ENCODE measurements around the gene RAB15. TPM values are rescaled to one million over a fixed set of nuclear protein-coding genes. Genes with fewer than 3 reads are reported as not detected.

RAB15 gene
- total RNA-seq, 1 donor = 4.8 TPM

DNA sequence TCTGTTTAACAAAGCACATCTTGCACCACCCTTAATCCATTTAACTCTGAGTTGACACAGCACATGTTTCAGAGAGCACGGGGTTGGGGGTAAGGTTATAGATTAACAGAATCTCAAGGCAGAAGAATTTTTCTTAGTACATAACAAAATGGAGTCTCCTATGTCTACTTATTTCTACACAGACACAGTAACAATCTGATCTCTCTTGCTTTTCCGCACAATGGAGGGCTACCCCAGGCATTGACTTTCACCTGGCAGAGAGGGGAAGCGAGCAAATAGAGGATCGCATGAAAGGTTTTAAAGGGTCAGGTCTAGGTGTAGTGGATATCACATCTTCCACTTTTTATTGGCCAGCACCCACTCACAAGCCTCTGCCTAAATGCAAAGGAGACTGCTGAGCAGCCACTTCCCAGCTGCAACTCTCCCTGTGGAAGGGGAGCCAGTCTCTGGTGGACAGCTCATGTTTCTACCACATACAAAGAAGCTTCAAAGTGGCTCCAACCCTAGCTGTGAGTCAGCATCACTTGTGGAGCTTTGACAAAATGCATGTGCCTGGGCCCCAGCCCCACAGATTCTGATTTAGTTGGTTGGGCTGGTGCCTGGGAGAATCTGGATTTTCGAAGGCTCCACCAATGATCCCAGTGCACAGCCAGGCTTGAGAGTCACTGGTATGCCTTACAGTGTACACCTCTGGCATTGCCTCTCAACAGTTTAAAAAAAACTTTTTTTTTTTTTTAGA, 7.4 kb upstream of the RAB15 start:
- peak; percentile 54 for DNase-seq (ENCODE audit: low read depth)
- no peak overlapping the region for H3K4me3 ChIP-seq (ENCODE audit: low read depth, low read length)
- TF ChIP-seq, protein P1, sequence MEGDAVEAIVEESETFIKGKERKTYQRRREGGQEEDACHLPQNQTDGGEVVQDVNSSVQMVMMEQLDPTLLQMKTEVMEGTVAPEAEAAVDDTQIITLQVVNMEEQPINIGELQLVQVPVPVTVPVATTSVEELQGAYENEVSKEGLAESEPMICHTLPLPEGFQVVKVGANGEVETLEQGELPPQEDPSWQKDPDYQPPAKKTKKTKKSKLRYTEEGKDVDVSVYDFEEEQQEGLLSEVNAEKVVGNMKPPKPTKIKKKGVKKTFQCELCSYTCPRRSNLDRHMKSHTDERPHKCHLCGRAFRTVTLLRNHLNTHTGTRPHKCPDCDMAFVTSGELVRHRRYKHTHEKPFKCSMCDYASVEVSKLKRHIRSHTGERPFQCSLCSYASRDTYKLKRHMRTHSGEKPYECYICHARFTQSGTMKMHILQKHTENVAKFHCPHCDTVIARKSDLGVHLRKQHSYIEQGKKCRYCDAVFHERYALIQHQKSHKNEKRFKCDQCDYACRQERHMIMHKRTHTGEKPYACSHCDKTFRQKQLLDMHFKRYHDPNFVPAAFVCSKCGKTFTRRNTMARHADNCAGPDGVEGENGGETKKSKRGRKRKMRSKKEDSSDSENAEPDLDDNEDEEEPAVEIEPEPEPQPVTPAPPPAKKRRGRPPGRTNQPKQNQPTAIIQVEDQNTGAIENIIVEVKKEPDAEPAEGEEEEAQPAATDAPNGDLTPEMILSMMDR (IDR thresholded peaks at IDR 0.05; ENCODE audit: insufficient read depth, low read length) = no peak

DNA sequence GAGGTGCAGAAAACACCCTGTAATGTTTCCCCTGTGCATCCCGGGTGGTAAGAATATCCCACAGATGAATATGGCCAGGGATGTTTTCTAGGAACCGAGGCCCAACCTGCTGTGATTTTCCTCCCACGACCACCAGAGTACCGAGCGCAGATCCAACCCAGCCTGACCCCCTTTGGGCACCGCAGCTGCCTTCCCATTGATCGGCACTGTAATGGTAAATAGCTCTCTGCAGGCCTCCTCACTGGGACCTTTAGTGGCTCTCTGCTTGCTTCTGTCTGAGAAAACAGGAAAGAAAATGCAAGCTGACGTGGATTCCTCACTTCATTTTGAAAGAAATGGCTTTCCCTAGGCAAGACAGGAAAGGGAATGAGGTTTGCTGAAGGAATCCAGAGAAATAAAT, 2.4 kb upstream of the RAB15 start:
- no peak overlapping the region for H3K4me3 ChIP-seq (ENCODE audit: low read depth, low read length)
- TF ChIP-seq, protein P1 (IDR thresholded peaks at IDR 0.05; ENCODE audit: insufficient read depth, low read length) = no peak
- no peak for DNase-seq (ENCODE audit: low read depth)

DNA sequence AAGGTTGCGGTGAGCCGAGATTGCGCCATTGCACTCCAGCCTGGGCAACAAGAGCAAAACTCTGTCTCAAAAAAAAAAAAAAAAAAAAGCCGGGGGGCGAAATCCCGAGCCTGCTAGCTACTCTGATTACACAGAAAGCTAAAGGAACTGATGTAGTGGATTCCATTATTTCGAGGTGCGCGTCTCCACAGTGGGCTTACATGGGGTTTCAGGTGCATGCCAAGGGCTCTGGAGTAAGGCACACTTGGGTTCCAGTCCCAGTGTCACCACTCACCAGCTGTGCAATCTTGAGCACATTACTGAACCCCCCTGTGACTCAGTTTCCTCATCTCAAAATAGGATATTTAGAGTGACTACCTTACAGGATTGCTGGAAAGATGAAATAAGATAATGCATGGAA, 1.7 kb upstream of the RAB15 start:
- no peak for DNase-seq (ENCODE audit: low read depth)
- H3K4me3 ChIP-seq (ENCODE audit: low read depth, low read length) = no peak overlapping the region
- TF ChIP-seq, protein P1 (IDR thresholded peaks at IDR 0.05; ENCODE audit: insufficient read depth, low read length) = no peak

DNA sequence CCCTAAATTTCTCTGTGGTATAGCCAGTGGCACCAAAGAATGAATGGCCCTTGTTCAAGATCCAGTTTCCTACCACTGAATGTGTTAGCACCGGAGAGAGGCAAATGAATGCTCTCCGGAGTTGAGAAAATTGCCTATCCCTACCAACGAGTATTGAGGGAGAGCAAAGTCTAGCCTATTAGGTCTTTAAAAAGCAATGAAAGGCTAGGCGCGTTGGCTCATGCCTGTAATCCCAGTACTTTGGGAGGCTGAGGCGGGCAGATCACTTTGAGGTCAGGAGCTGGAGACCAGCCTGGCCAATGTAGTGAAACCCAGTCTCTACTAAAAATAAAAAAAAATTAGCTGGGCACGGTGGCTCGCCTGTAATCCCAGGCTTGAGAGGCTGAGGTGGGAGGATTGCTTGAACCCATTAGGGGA, 898 bp upstream of the RAB15 start:
- H3K4me3 ChIP-seq (ENCODE audit: low read depth, low read length) = no peak overlapping the region
- TF ChIP-seq, protein P1 (IDR thresholded peaks at IDR 0.05; ENCODE audit: insufficient read depth, low read length) = no peak
- DNase-seq (ENCODE audit: low read depth) = no peak

DNA sequence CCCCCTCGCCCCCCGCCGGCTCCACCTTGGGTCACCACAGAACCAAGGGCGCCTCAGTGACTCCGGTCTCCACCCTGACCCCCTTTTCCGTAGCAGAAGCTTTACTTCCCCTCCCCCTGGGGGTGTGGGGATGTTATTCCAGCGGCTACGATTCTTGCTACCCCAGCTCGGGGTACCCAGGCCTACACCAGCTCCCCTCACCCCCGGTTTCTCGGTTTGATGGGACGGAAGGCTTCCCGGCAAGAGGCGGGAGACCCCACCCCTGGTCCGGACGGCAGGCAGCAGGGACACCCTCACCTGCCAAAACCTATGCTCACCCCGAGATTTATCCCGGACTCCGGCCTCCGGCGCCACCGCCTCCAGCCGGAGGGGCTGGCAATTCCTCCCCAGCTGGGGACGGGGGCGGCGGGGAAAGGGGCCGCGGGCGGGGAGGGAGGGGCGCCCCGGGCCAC, 619 bp downstream of the RAB15 start:
- TF ChIP-seq, protein P1 (IDR thresholded peaks at IDR 0.05; ENCODE audit: insufficient read depth, low read length) = no peak
- peak overlapping the region; percentile 74 for H3K4me3 ChIP-seq (ENCODE audit: low read depth, low read length)

DNA sequence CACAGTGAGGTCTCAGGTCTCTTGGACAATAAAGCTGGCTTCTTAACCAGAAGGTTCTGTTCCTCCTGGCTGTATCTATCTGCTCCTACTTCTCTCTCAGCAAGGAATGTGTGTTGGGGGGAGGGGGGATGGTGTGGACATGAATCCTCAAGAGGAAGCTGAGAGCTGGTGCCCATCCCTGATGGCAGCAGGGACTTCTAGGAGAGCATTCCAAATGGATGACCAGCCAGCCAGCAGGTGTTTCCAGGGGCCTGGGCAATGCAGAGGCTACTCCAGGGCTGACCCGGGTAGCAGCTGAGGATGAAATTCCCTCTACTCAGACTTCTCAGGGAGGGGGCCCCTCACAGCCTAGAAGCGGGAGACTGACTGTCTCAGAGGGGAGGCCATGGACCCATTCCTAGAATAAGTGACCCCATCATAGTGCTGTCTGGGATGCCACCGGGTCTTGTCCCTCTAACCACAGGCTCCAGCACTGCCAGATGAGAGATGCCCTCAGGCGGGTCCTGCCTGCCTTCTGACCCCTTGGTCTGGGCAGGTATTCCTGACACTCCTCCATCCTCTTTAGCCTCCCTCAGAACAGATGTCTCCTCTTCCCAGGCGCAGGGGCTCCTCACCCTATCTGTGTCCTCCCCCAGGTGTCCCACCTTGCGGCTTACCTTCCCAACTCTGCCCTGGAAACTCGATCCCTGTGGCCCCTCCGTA, 1.2 kb downstream of the RAB15 start:
- H3K4me3 ChIP-seq (ENCODE audit: low read depth, low read length) = peak overlapping the region; percentile 74
- TF ChIP-seq, protein P1 (IDR thresholded peaks at IDR 0.05; ENCODE audit: insufficient read depth, low read length) = no peak
- DNase-seq (ENCODE audit: low read depth) = peak; percentile 5

More for the DNA sequence above, 619 bp downstream of the RAB15 start:
- no peak for DNase-seq (ENCODE audit: low read depth)

Data from fibroblast of the aortic adventitia (primary cell).